Liver (tissue), 3 donors: ENCODE results near the gene SPEN.

Source experiments
- ATF3 ChIP-seq: IDR thresholded peaks from 2 replicates; pipeline ENCODE4 v1.6.1; 2016; ENCODE audit warnings: antibody characterized with exemption
- EGR1 ChIP-seq, 2 donors: IDR thresholded peaks; 2 replicates each; pipeline ENCODE4 v1.6.1; 2016 to 2018; ENCODE audit warnings: antibody characterized with exemption in 2 of 2, low read depth in 2 of 2
- REST ChIP-seq: IDR thresholded peaks from 2 replicates; pipeline ENCODE4 v1.6.1; 2016; ENCODE audit warnings: antibody characterized with exemption, mild to moderate bottlenecking
- RXRA ChIP-seq, 2 donors: IDR thresholded peaks; 2 replicates each; pipeline ENCODE4 v1.6.1; 2017 to 2018; ENCODE audit warnings: antibody characterized with exemption in 2 of 2, mild to moderate bottlenecking in 1 of 2
- SP1 ChIP-seq: IDR thresholded peaks from 2 replicates; pipeline ENCODE4 v1.6.1; 2018; ENCODE audit warnings: antibody characterized with exemption, mild to moderate bottlenecking
- TAF1 ChIP-seq: conservative IDR thresholded peaks from 2 replicates; pipeline ENCODE4 v1.6.1; 2016; ENCODE audit warnings: antibody characterized with exemption, mild to moderate bottlenecking
- YY1 ChIP-seq: IDR thresholded peaks from 2 replicates; pipeline ENCODE4 v1.6.1; 2016; ENCODE audit warnings: antibody characterized with exemption, mild to moderate bottlenecking
- TF ChIP-seq, protein P1 (sequence below): fragments of 150-350 bp; IDR thresholded peaks from 2 replicates; pipeline ENCODE4 v1.5.1; 2017; ENCODE audit warnings: improper control_type of control experiment, low read depth, low read length; ENCODE audit not compliant: missing input control
- donor health status: healthy.
- donor health status: healthy.

GRCh38 chr1:15833842-15834405 lies 13.6 kb upstream of the SPEN start:
- TF ChIP-seq, protein P1, sequence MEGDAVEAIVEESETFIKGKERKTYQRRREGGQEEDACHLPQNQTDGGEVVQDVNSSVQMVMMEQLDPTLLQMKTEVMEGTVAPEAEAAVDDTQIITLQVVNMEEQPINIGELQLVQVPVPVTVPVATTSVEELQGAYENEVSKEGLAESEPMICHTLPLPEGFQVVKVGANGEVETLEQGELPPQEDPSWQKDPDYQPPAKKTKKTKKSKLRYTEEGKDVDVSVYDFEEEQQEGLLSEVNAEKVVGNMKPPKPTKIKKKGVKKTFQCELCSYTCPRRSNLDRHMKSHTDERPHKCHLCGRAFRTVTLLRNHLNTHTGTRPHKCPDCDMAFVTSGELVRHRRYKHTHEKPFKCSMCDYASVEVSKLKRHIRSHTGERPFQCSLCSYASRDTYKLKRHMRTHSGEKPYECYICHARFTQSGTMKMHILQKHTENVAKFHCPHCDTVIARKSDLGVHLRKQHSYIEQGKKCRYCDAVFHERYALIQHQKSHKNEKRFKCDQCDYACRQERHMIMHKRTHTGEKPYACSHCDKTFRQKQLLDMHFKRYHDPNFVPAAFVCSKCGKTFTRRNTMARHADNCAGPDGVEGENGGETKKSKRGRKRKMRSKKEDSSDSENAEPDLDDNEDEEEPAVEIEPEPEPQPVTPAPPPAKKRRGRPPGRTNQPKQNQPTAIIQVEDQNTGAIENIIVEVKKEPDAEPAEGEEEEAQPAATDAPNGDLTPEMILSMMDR, result no peak
- TF ChIP-seq ATF3, result no peak
- no peak for TF ChIP-seq SP1
- TF ChIP-seq REST, result no peak
- TF ChIP-seq RXRA (IDR thresholded peaks at IDR 0.05), result no peak
- TF ChIP-seq YY1, result no peak
- no peak for TF ChIP-seq EGR1 (IDR thresholded peaks at IDR 0.05; ENCODE audit: low read depth in 2 of 2)
- no peak for TF ChIP-seq TAF1
